K562 (cell line): ENCODE data around the gene FAM83F. TPM values are rescaled to one million over a fixed set of nuclear protein-coding genes. Genes with fewer than 3 reads are reported as not detected.
A peak's percentile ranks its signal among the peaks of the same experiment; 100 is the strongest.

Experiments used
- ARID4B ChIP-seq: sonication (generic); formaldehyde crosslinking; IDR thresholded peaks from 2 replicates; pipeline ENCODE4 v1.8.0; 2022; ENCODE audit warnings: mild to moderate bottlenecking, missing genetic modification reagents
- BDP1 ChIP-seq: IDR thresholded peaks from 3 replicates; pipeline ENCODE4 v1.6.1; 2011; ENCODE audit not compliant: insufficient read length, insufficient read depth
- EP300 ChIP-seq: IDR thresholded peaks from 2 replicates; pipeline ENCODE4 v1.6.1; 2012; ENCODE audit warnings: low read length, improper control_type of control experiment
- GMEB1 ChIP-seq: fragments of 250-450 bp; sonication (Bioruptor Pico); IDR thresholded peaks from 2 replicates; pipeline ENCODE4 v1.4.0; 2020; ENCODE audit warnings: mild to moderate bottlenecking
- MITF ChIP-seq: IDR thresholded peaks from 2 replicates; pipeline ENCODE4 v1.6.1; 2014; ENCODE audit warnings: antibody characterized with exemption
- NCOA2 ChIP-seq, 2 experiments: fragments of 450-650 bp; IDR thresholded peaks; 2 replicates each; pipeline ENCODE4 v1.6.1; 2018; ENCODE audit warnings: mild to moderate bottlenecking in 2 of 2, moderate library complexity in 1 of 2; ENCODE audit not compliant: partially characterized antibody in 2 of 2
- PHF8 ChIP-seq: fragments of 200-600 bp; sonication (generic); IDR thresholded peaks from 2 replicates; pipeline ENCODE4 v1.6.1; 2012; ENCODE audit warnings: mixed run types, mild to moderate bottlenecking, inconsistent platforms, low read length, moderate library complexity, borderline replicate concordance
- SOX6 ChIP-seq: fragments of 450-650 bp; IDR thresholded peaks from 2 replicates; pipeline ENCODE4 v1.6.1; 2014; ENCODE audit warnings: mild to moderate bottlenecking
- SRF ChIP-seq, 2 experiments: fragments of 250-450, 450-650 bp in 1 of 2; sonication (Bioruptor Pico) in 1 of 2; sonication (generic) in 1 of 2; formaldehyde crosslinking; IDR thresholded peaks; 2 replicates each; pipeline versions ENCODE4 v1.5.0 to v1.5.1; 2020 to 2022; ENCODE audit warnings: mild to moderate bottlenecking in 1 of 2, missing genetic modification reagents in 1 of 2
- U2AF2 ChIP-seq: fragments of 200-400 bp; formaldehyde crosslinking; optimal IDR thresholded peaks from 2 replicates; pipeline ENCODE3; 2017; ENCODE audit warnings: low read depth, mild to moderate bottlenecking, low read length
- ZNF407 ChIP-seq: fragments of 450-650 bp; IDR thresholded peaks from 2 replicates; pipeline ENCODE4 v1.6.1; 2016; ENCODE audit warnings: low read depth
- ZNF507 ChIP-seq: conservative IDR thresholded peaks from 2 replicates; pipeline ENCODE4 v1.6.1; 2017; ENCODE audit warnings: missing genetic modification characterization, missing compliant biosample characterization
- ZNF717 ChIP-seq: fragments of 250-450 bp; sonication (Bioruptor Pico); IDR thresholded peaks from 2 replicates; pipeline ENCODE4 v1.5.0; 2021
- polyA plus RNA-seq, 8 experiments: library from polyadenylated mRNA; depleted of rRNA in 4 of 8; stranded (reverse) in 5 of 8; unstranded in 3 of 8; fragments of >200 nt; fragmentation: Nextera tagmentation in 2 of 8; fragmentation: Illumina TruSeq in 1 of 8; extraction: Ambion mirVana in 2 of 8; extraction: Trizol in 1 of 8; gene quantifications; 2 replicates each; pipeline versions ENCODE4 v1.2.1 to v1.2.3, GENCODE V29; 2011 to 2014; ENCODE audit warnings: inconsistent platforms in 1 of 8, missing spikeins in 1 of 8
- total RNA-seq, 7 experiments: library from RNA; depleted of rRNA in 6 of 7; stranded (reverse); fragments of >200 nt in 6 of 7; fragmentation: Illumina TruSeq in 2 of 7; extraction: Trizol in 2 of 7; gene quantifications; 2 replicates each; pipeline versions ENCODE4 v1.2.1 to v1.2.3, GENCODE V29; 2011 to 2021; ENCODE audit warnings: low replicate concordance in 1 of 7

Gene FAM83F
- total and polyA plus RNA-seq, 9 of the 15 experiments (the other 6 are each of a cell fraction or from before 2014, with no cell fraction given), result under 0.01 to 0.13 (median 0.04) TPM; not detected in 1

GRCh38 chr22:39966470-39966869, 28.3 kb upstream of the FAM83F start (continued):
- TF ChIP-seq SRF (CRISPR knock-in tag; IDR thresholded peaks at IDR 0.05) (0 out of 4 replicates have a peak, but pooled peaks of 1 of the 2 experiments have one; percentile 17), ZNF717 (CRISPR knock-in tag) (no peak), PHF8 (no peak), GMEB1 (CRISPR knock-in tag) (no peak), ARID4B (no peak), BDP1 (no peak), ZNF407 (no peak), MITF (no peak), NCOA2 (IDR thresholded peaks at IDR 0.05; ENCODE audit: partially characterized antibody in 2 of 2) (no peak), U2AF2 (no peak), SOX6 (no peak), EP300 (peak; percentile 13; the same call in 1 of the 2 replicates), ZNF507 (tag) (no peak)
